T follicular helper cell (primary cell): ENCODE results near the gene OR6J1.
"Not testable (repeated sequence)": the region's sequence is repeated elsewhere in the genome, so short reads cannot be mapped to it uniquely, and the experiment has no call there.

Experiments
- DNase-seq: peaks from one replicate; pipeline ENCODE4 v3.0.0-alpha.2; 2020; ENCODE audit warnings: low read depth
- total RNA-seq, 2 experiments: gene quantifications; one replicate each; lab custom pipeline; 2026; lab: John Stamatoyannopoulos, UW

OR6J1 gene
- 0 reads per million in 2 experiments for total RNA-seq

GRCh38 chr14:22644305-22644635, at the start of gene OR6J1:
Gene OR6J1 (minus strand): TSS chr14:22644352. CDS start chr14:22634811, 9,541 bp downstream.
- no peak for DNase-seq

GRCh38 chr14:22692194-22692593, 48.0 kb upstream of the OR6J1 start:
- DNase-seq: no peak

- DNase-seq: no peak
Observed at GRCh38 chr14:22691171-22691570, 47.0 kb upstream of the OR6J1 start.

GRCh38 chr14:22689199-22689598, 45.0 kb upstream of the OR6J1 start:
- no peak for DNase-seq

- not testable (repeated sequence) for DNase-seq
Observed at GRCh38 chr14:22687969-22688368, 43.8 kb upstream of the OR6J1 start.

- not testable (repeated sequence) for DNase-seq
Observed at GRCh38 chr14:22686176-22686611, 42.0 kb upstream of the OR6J1 start.

- DNase-seq: no peak
Observed at GRCh38 chr14:22685467-22685866, 41.3 kb upstream of the OR6J1 start.

- not testable (repeated sequence) for DNase-seq
Observed at GRCh38 chr14:22683428-22683827, 39.3 kb upstream of the OR6J1 start.

- DNase-seq: no peak
Observed at GRCh38 chr14:22678221-22678620, 34.1 kb upstream of the OR6J1 start.

- DNase-seq: not testable (repeated sequence)
Observed at GRCh38 chr14:22677551-22677950, 33.4 kb upstream of the OR6J1 start.

- DNase-seq: no peak
Observed at GRCh38 chr14:22671622-22672021, 27.5 kb upstream of the OR6J1 start.

- DNase-seq: no peak
Observed at GRCh38 chr14:22668863-22669262, 24.7 kb upstream of the OR6J1 start.

- DNase-seq: no peak
Observed at GRCh38 chr14:22668417-22668816, 24.3 kb upstream of the OR6J1 start.

GRCh38 chr14:22667881-22668280, 23.7 kb upstream of the OR6J1 start:
- no peak for DNase-seq

GRCh38 chr14:22666203-22666893, 22.2 kb upstream of the OR6J1 start:
- no peak for DNase-seq

GRCh38 chr14:22664261-22664660, 20.1 kb upstream of the OR6J1 start:
- no peak for DNase-seq

GRCh38 chr14:22660654-22661053, 16.5 kb upstream of the OR6J1 start:
- DNase-seq: no peak

- DNase-seq: no peak
Observed at GRCh38 chr14:22658946-22659345, 14.8 kb upstream of the OR6J1 start.

GRCh38 chr14:22657861-22658260, 13.7 kb upstream of the OR6J1 start:
- no peak for DNase-seq

- no peak for DNase-seq
Observed at GRCh38 chr14:22656945-22657731, 13.0 kb upstream of the OR6J1 start.

- DNase-seq: no peak
Observed at GRCh38 chr14:22656226-22656625, 12.1 kb upstream of the OR6J1 start.

GRCh38 chr14:22653012-22653621, 9.0 kb upstream of the OR6J1 start:
- peak; percentile 30 for DNase-seq

GRCh38 chr14:22651586-22651985, 7.4 kb upstream of the OR6J1 start:
- no peak for DNase-seq
